ENCODE measurements around the gene SLC39A9.
"Not testable (repeated sequence)": the region's sequence is repeated elsewhere in the genome, so short reads cannot be mapped to it uniquely, and the experiment has no call there.

The SLC39A9 gene

GRCh38 chr14:69428289-69428998 is 30.0 kb downstream of the SLC39A9 start:
- DNase-seq = no peak

GRCh38 chr14:69429643-69430042 is 31.2 kb downstream of the SLC39A9 start:
- no peak for DNase-seq

GRCh38 chr14:69430306-69430939 is 31.9 kb downstream of the SLC39A9 start:
- no peak for DNase-seq

- DNase-seq = no peak
Measured at GRCh38 chr14:69432364-69432763, 33.9 kb downstream of the SLC39A9 start.

GRCh38 chr14:69439521-69440270 is 41.2 kb downstream of the SLC39A9 start:
- no peak for DNase-seq

- DNase-seq = no peak
Measured at GRCh38 chr14:69441948-69442347, 43.5 kb downstream of the SLC39A9 start.

GRCh38 chr14:69443296-69443805 is 44.9 kb downstream of the SLC39A9 start:
- no peak for DNase-seq

- DNase-seq = no peak
Measured at GRCh38 chr14:69449216-69449615, 50.7 kb downstream of the SLC39A9 start.

GRCh38 chr14:69451941-69452340 is 53.4 kb downstream of the SLC39A9 start:
- no peak for DNase-seq

- DNase-seq = no peak
Measured at GRCh38 chr14:69458350-69458749, 59.9 kb downstream of the SLC39A9 start.

- DNase-seq = no peak
Measured at GRCh38 chr14:69459122-69459521, 60.6 kb downstream of the SLC39A9 start.

GRCh38 chr14:69460093-69460701 is 61.7 kb downstream of the SLC39A9 start:
- no peak for DNase-seq

GRCh38 chr14:69464379-69464778 is 65.9 kb downstream of the SLC39A9 start:
- DNase-seq = no peak

- no peak for DNase-seq
Measured at GRCh38 chr14:69464829-69465228, 66.3 kb downstream of the SLC39A9 start.

- no peak for DNase-seq
Measured at GRCh38 chr14:69468949-69469348, 70.5 kb downstream of the SLC39A9 start.

- DNase-seq = no peak
Measured at GRCh38 chr14:69471436-69471835, 72.9 kb downstream of the SLC39A9 start.

GRCh38 chr14:69471916-69472315 is 73.4 kb downstream of the SLC39A9 start:
- DNase-seq = no peak

- no peak for DNase-seq
Measured at GRCh38 chr14:69473260-69473659, 74.8 kb downstream of the SLC39A9 start.

- DNase-seq = no peak
Measured at GRCh38 chr14:69473946-69474345, 75.5 kb downstream of the SLC39A9 start.

- no peak for DNase-seq
Measured at GRCh38 chr14:69475194-69475818, 76.8 kb downstream of the SLC39A9 start.

- DNase-seq = not testable (repeated sequence)
Measured at GRCh38 chr14:69476824-69477450, 78.4 kb downstream of the SLC39A9 start.

- not testable (repeated sequence) for DNase-seq
Measured at GRCh38 chr14:69478055-69478454, 79.6 kb downstream of the SLC39A9 start.

Data from cortex of kidney (tissue), 1 donor.